Smooth muscle cell (in vitro differentiated cells): Measurements from ENCODE around the gene PARD3B. TPM values are rescaled to one million over a fixed set of nuclear protein-coding genes. Genes with fewer than 3 reads are reported as not detected.

ENCODE experiments used
- DNase-seq: peaks from one replicate; lab custom pipeline; 2025; ENCODE audit not compliant: unreplicated experiment; lab: John Stamatoyannopoulos, UW
- H2AFZ ChIP-seq: fragments of 200-600 bp; sonication (generic); 2 replicates; pipeline ENCODE4 v1.6.0; 2016; ENCODE audit warnings: antibody characterized with exemption, low read depth, mild to moderate bottlenecking
- H3F3A ChIP-seq: fragments of 200-600 bp; sonication (generic); 2 replicates; pipeline ENCODE4 v1.6.0; 2017; ENCODE audit warnings: antibody characterized with exemption, low read depth
- H3K27ac ChIP-seq: fragments of 200-600 bp; sonication (generic); 2 replicates; pipeline ENCODE4 v1.5.1; 2016; ENCODE audit warnings: low read depth, mild to moderate bottlenecking
- H3K27me3 ChIP-seq: fragments of 200-600 bp; sonication (generic); 2 replicates; pipeline ENCODE4 v1.6.1; 2016; ENCODE audit warnings: low read depth, mild to moderate bottlenecking
- H3K36me3 ChIP-seq: fragments of 200-600 bp; sonication (generic); 2 replicates; pipeline ENCODE4 v1.5.1; 2016; ENCODE audit warnings: low read depth
- H3K4me1 ChIP-seq: fragments of 200-600 bp; sonication (generic); 2 replicates; pipeline ENCODE4 v1.5.1; 2016; ENCODE audit warnings: low read depth
- H3K4me2 ChIP-seq: fragments of 200-600 bp; sonication (generic); 2 replicates; pipeline ENCODE4 v1.6.0; 2016; ENCODE audit warnings: mild to moderate bottlenecking
- H3K4me3 ChIP-seq: fragments of 200-600 bp; sonication (generic); 2 replicates; pipeline ENCODE4 v1.5.1; 2016; ENCODE audit warnings: mild to moderate bottlenecking
- H3K79me2 ChIP-seq: fragments of 200-600 bp; sonication (generic); 2 replicates; pipeline ENCODE4 v1.6.0; 2016; ENCODE audit warnings: low read depth, mild to moderate bottlenecking
- H3K9ac ChIP-seq: fragments of 200-600 bp; sonication (generic); 2 replicates; pipeline ENCODE4 v1.6.0; 2016; ENCODE audit warnings: low read depth
- H3K9me3 ChIP-seq: fragments of 200-600 bp; sonication (generic); replicated peaks from 2 replicates; pipeline ENCODE4 v1.5.1; 2016; ENCODE audit warnings: low read depth
- H4K20me1 ChIP-seq: fragments of 200-600 bp; sonication (generic); 2 replicates; pipeline ENCODE4 v1.6.0; 2016; ENCODE audit warnings: low read depth
- CTCF ChIP-seq: fragments of 200-600 bp; sonication (generic); IDR thresholded peaks from 2 replicates; pipeline ENCODE4 v1.5.1; 2017; ENCODE audit warnings: borderline replicate concordance, mild to moderate bottlenecking, antibody characterized with exemption; ENCODE audit not compliant: insufficient read depth, poor library complexity, severe bottlenecking
- WGBS: methylation state at CpG from one replicate; pipeline ENCODE4 v1.1.7; 2016; ENCODE audit warnings: low lambda C conversion rate; 5-methylcytosine and 5-hydroxymethylcytosine counted together
- polyA plus RNA-seq: library from polyadenylated mRNA; unstranded; fragments of >200 nt; fragmentation: Nextera tagmentation; extraction: Ambion mirVana; gene quantifications from 2 replicates; pipeline ENCODE4 v1.2.1, GENCODE V29; 2016
- total RNA-seq: library from RNA; depleted of rRNA; stranded (reverse); fragments of >200 nt; gene quantifications from 2 replicates; pipeline ENCODE4 v1.2.3, GENCODE V29; 2014

PARD3B gene
- total and polyA plus RNA-seq, 2 experiments from 2014 or later, result 3.3 to 12.2 TPM

GRCh38 chr2:205054789-205055188, 509.5 kb downstream of the PARD3B start:
- H3K4me3 ChIP-seq, result no peak overlapping the region
- no peaks in the 10 kb centered on the region for H3K9me3 ChIP-seq
- H3F3A ChIP-seq, result peaks cover 4% of the 10 kb centered on the region
- no peaks in the 10 kb centered on the region for H3K79me2 ChIP-seq
- no peak overlapping the region for H2AFZ ChIP-seq
- no peaks in the 10 kb centered on the region for H4K20me1 ChIP-seq
- H3K4me2 ChIP-seq, result no peak overlapping the region
- WGBS, result 37% methylated on average over 4 of the region's 4 CpGs
- H3K36me3 ChIP-seq, result no peaks in the 10 kb centered on the region
- no peaks in the 10 kb centered on the region for H3K27me3 ChIP-seq
- H3K9ac ChIP-seq, result no peak overlapping the region
- no peak for TF ChIP-seq CTCF
- no peak for DNase-seq
- no peak overlapping the region for H3K27ac ChIP-seq
- no peaks in the 10 kb centered on the region for H3K4me1 ChIP-seq

GRCh38 chr2:205055251-205055650, 510.0 kb downstream of the PARD3B start:
- Histone ChIP-seq H3K9ac (no peak overlapping the region), H3K4me1 (no peaks in the 10 kb centered on the region), H3K4me2 (no peak overlapping the region), H3K36me3 (no peaks in the 10 kb centered on the region), H3F3A (peaks cover 4% of the 10 kb centered on the region), H2AFZ (no peak overlapping the region), H3K4me3 (no peak overlapping the region), H3K79me2 (no peaks in the 10 kb centered on the region), H4K20me1 (no peaks in the 10 kb centered on the region), H3K9me3 (no peaks in the 10 kb centered on the region), H3K27me3 (no peaks in the 10 kb centered on the region), H3K27ac (no peak overlapping the region)
- DNase-seq, result no peak
- no peak for TF ChIP-seq CTCF
- 74% methylated on average over 2 of the region's 2 CpGs for WGBS

- Histone ChIP-seq H3K79me2 (no peaks in the 10 kb centered on the region), H4K20me1 (no peaks in the 10 kb centered on the region), H3K27ac (peak overlapping the region; percentile 30), H3K9ac (peak overlapping the region; percentile 33), H3F3A (peaks cover 4% of the 10 kb centered on the region), H3K27me3 (no peaks in the 10 kb centered on the region), H3K9me3 (no peaks in the 10 kb centered on the region), H2AFZ (peak overlapping the region; percentile 76), H3K4me3 (peak overlapping the region; percentile 19), H3K4me2 (peak overlapping the region; percentile 75), H3K36me3 (no peaks in the 10 kb centered on the region), H3K4me1 (no peaks in the 10 kb centered on the region)
- WGBS, result 16% methylated on average over 6 of the region's 6 CpGs
- DNase-seq, result no peak
- TF ChIP-seq CTCF, result no peak
Observed at GRCh38 chr2:205056151-205056561, 510.9 kb downstream of the PARD3B start.

- Histone ChIP-seq H3K27me3 (no peaks in the 10 kb centered on the region), H3K9me3 (no peaks in the 10 kb centered on the region), H3K4me1 (no peaks in the 10 kb centered on the region), H3K4me2 (no peak overlapping the region), H2AFZ (no peak overlapping the region), H3F3A (peaks cover 4% of the 10 kb centered on the region), H3K79me2 (no peaks in the 10 kb centered on the region), H3K9ac (no peak overlapping the region), H3K27ac (no peak overlapping the region), H4K20me1 (no peaks in the 10 kb centered on the region), H3K4me3 (no peak overlapping the region), H3K36me3 (no peaks in the 10 kb centered on the region)
- WGBS, result 94% methylated on average over 2 of the region's 2 CpGs
- TF ChIP-seq CTCF, result no peak
- no peak for DNase-seq
Observed at GRCh38 chr2:205058409-205058808, 513.1 kb downstream of the PARD3B start.
